Measurements from ENCODE around the gene LIMCH1. TPM values are rescaled to one million over a fixed set of nuclear protein-coding genes. Genes with fewer than 3 reads are reported as not detected.

LIMCH1 gene
- total and polyA plus RNA-seq, 8 donors: 4.7 to 37.1 (median 17.4) TPM

GRCh38 chr4:41568363-41568762 is 30.4 kb downstream of the LIMCH1 start:
- H3K4me3 ChIP-seq: no peak overlapping the region
- no peaks in the 10 kb centered on the region for H3K27me3 ChIP-seq
- peaks cover 0 to 11% (median under 1%) of the 10 kb centered on the region in 4 donors for H3K4me1 ChIP-seq
- WGBS, 5 donors: 83 to 87% (median 86%) methylated on average over 5 of the region's 5 CpGs
- no peaks in the 10 kb centered on the region for H3K9me3 ChIP-seq
- no peaks in the 10 kb centered on the region for H3K36me3 ChIP-seq
- intact Hi-C loops (cut with DNase I; ENCODE audit: low total_unique reads): no loop called here
- DNase-seq: no peak
- TF ChIP-seq POLR2AphosphoS5 (IDR thresholded peaks at IDR 0.05) (no peak), CTCF (IDR thresholded peaks at IDR 0.05) (no peak), POLR2A (IDR thresholded peaks at IDR 0.05) (no peak), EP300 (IDR thresholded peaks at IDR 0.05) (no peak)
- H3K27ac ChIP-seq: no peak overlapping the region

- Histone ChIP-seq H3K27me3 (no peaks in the 10 kb centered on the region), H3K27ac (no peak overlapping the region), H3K4me1 (peaks cover 0 to 17% (median 3%) of the 10 kb centered on the region in 4 donors), H3K4me3 (no peak overlapping the region), H3K36me3 (no peaks in the 10 kb centered on the region), H3K9me3 (no peaks in the 10 kb centered on the region)
- peak in 1 of 2 donors; percentile 53 for DNase-seq
- TF ChIP-seq CTCF (IDR thresholded peaks at IDR 0.05) (no peak), POLR2A (IDR thresholded peaks at IDR 0.05) (no peak), EP300 (IDR thresholded peaks at IDR 0.05) (no peak), POLR2AphosphoS5 (IDR thresholded peaks at IDR 0.05) (no peak)
- WGBS, 5 donors: 72 to 79% (median 75%) methylated on average over 4 of the region's 4 CpGs
- intact Hi-C loops (cut with DNase I; ENCODE audit: low total_unique reads): no loop called here
Measured at GRCh38 chr4:41569961-41570360, 32.0 kb downstream of the LIMCH1 start.

GRCh38 chr4:41571422-41571821 is 33.5 kb downstream of the LIMCH1 start:
- no peaks in the 10 kb centered on the region for H3K27me3 ChIP-seq
- intact Hi-C loops (cut with DNase I; ENCODE audit: low total_unique reads): no loop called here
- no peak overlapping the region for H3K4me3 ChIP-seq
- peaks cover 0 to 25% (median 6%) of the 10 kb centered on the region in 4 donors for H3K4me1 ChIP-seq
- TF ChIP-seq EP300 (IDR thresholded peaks at IDR 0.05): no peak
- TF ChIP-seq CTCF (IDR thresholded peaks at IDR 0.05): no peak
- no peak for TF ChIP-seq POLR2A (IDR thresholded peaks at IDR 0.05)
- no peak for TF ChIP-seq POLR2AphosphoS5 (IDR thresholded peaks at IDR 0.05)
- H3K36me3 ChIP-seq: no peaks in the 10 kb centered on the region
- H3K9me3 ChIP-seq: no peaks in the 10 kb centered on the region
- DNase-seq: no peak
- WGBS, 5 donors: 72 to 94% (median 87%) methylated on average over 1 of the region's 1 CpG
- no peak overlapping the region for H3K27ac ChIP-seq

GRCh38 chr4:41572516-41572915 is 34.6 kb downstream of the LIMCH1 start:
- H3K36me3 ChIP-seq: no peaks in the 10 kb centered on the region
- DNase-seq: peak in 1 of 2 donors; percentile 24
- H3K27ac ChIP-seq: no peak overlapping the region
- H3K9me3 ChIP-seq: no peaks in the 10 kb centered on the region
- intact Hi-C loops (cut with DNase I; ENCODE audit: low total_unique reads): no loop called here
- TF ChIP-seq POLR2AphosphoS5 (IDR thresholded peaks at IDR 0.05) (no peak), EP300 (IDR thresholded peaks at IDR 0.05) (no peak), CTCF (IDR thresholded peaks at IDR 0.05) (no peak), POLR2A (IDR thresholded peaks at IDR 0.05) (no peak)
- H3K4me1 ChIP-seq: peaks cover 0 to 25% (median 6%) of the 10 kb centered on the region in 4 donors
- H3K4me3 ChIP-seq: no peak overlapping the region
- H3K27me3 ChIP-seq: no peaks in the 10 kb centered on the region
- 29 to 45% (median 35%) methylated on average over 5 of the region's 5 CpGs for WGBS, 5 donors
